PC-3 (cell line): ENCODE results near the gene ARL6IP4. TPM values are rescaled to one million over a fixed set of nuclear protein-coding genes. Genes with fewer than 3 reads are reported as not detected.

Experiments used
- ATAC-seq: fragments of 200-7000 bp; cut with Tn5 transposase; 2 replicates; pipeline ENCODE4 v1.9.1; 2020; ENCODE audit warnings: mild to moderate bottlenecking, moderate library complexity
- BruUV-seq: library from RNA; stranded (reverse); fragments of 400-500 nt; replicated peaks from 2 replicates; lab custom pipeline; 2021; lab: Mats Ljungman, UMichigan
- CTCF ChIA-PET: fragments of 300-600 bp; sonication (Branson Sonifier 250); formaldehyde crosslinking; loops from one replicate; lab custom pipeline; 2022; ENCODE audit warnings: antibody characterized with exemption; lab: Charles Lee
- POLR2A ChIA-PET: fragments of 300-600 bp; sonication (Branson Sonifier 250); formaldehyde crosslinking; loops from one replicate; lab custom pipeline; 2022; ENCODE audit warnings: antibody characterized with exemption; ENCODE audit not compliant: unreplicated experiment; lab: Charles Lee
- DNase-seq: peaks from one replicate; pipeline ENCODE4 v3.0.0-alpha.2; 2015
- H2AFZ ChIP-seq: fragments of 300-600 bp; sonication (generic); 2 replicates; pipeline ENCODE4 v1.6.0; 2016; ENCODE audit warnings: antibody characterized with exemption, low read length
- H3F3A ChIP-seq: fragments of 300-600 bp; sonication (generic); one replicate; pipeline ENCODE4 v1.6.0; 2017; ENCODE audit warnings: antibody characterized with exemption, low read length, control low read depth, mild to moderate bottlenecking; ENCODE audit not compliant: unreplicated experiment
- H3K27ac ChIP-seq: fragments of 300-600 bp; sonication (generic); 2 replicates; pipeline ENCODE4 v1.5.1; 2016; ENCODE audit warnings: mild to moderate bottlenecking, low read length
- H3K27me3 ChIP-seq: fragments of 300-600 bp; sonication (generic); 2 replicates; pipeline ENCODE4 v1.6.1; 2016; ENCODE audit warnings: low read length, mixed read lengths
- H3K36me3 ChIP-seq: fragments of 300-600 bp; sonication (generic); 2 replicates; pipeline ENCODE4 v1.6.1; 2016; ENCODE audit warnings: low read depth, mixed run types, low read length, mixed read lengths
- H3K4me1 ChIP-seq: fragments of 300-600 bp; sonication (generic); 2 replicates; pipeline ENCODE4 v1.5.1; 2016; ENCODE audit warnings: low read length; ENCODE audit not compliant: insufficient read depth
- H3K4me2 ChIP-seq: fragments of 300-600 bp; sonication (generic); 2 replicates; pipeline ENCODE4 v1.6.0; 2016; ENCODE audit warnings: low read length
- H3K4me3 ChIP-seq: fragments of 300-600 bp; sonication (generic); 2 replicates; pipeline ENCODE4 v1.5.1; 2016; ENCODE audit warnings: mild to moderate bottlenecking, low read length, mixed read lengths
- H3K79me2 ChIP-seq: fragments of 300-600 bp; sonication (generic); 2 replicates; pipeline ENCODE4 v1.6.1; 2017; ENCODE audit warnings: low read length, mixed read lengths
- H3K9ac ChIP-seq: fragments of 300-600 bp; sonication (generic); 2 replicates; pipeline ENCODE4 v1.6.0; 2016; ENCODE audit warnings: mild to moderate bottlenecking, low read length
- H3K9me2 ChIP-seq: fragments of 300-600 bp; sonication (generic); replicated peaks from 2 replicates; pipeline ENCODE4 v1.6.1; 2016; ENCODE audit warnings: mixed run types, low read length, mixed read lengths
- H3K9me3 ChIP-seq: fragments of 300-600 bp; sonication (generic); 2 replicates; pipeline ENCODE4 v1.6.1; 2016; ENCODE audit warnings: low read length, mixed read lengths
- H4K20me1 ChIP-seq: fragments of 300-600 bp; sonication (generic); 2 replicates; pipeline ENCODE4 v1.6.1; 2016; ENCODE audit warnings: low read length, mixed read lengths
- CTCF ChIP-seq: fragments of 300-600 bp; sonication (generic); conservative IDR thresholded peaks from 2 replicates; pipeline ENCODE4 v1.5.1; 2017; ENCODE audit warnings: antibody characterized with exemption, low read depth, mild to moderate bottlenecking, low read length
- EZH2 ChIP-seq: fragments of 300-600 bp; sonication (generic); IDR thresholded peaks from one replicate; pipeline ENCODE4 v1.6.1; 2017; ENCODE audit warnings: antibody characterized with exemption, mild to moderate bottlenecking, low read length; ENCODE audit not compliant: unreplicated experiment
- EZH2phosphoT487 ChIP-seq: fragments of 300-600 bp; sonication (generic); IDR thresholded peaks from 2 replicates; pipeline ENCODE4 v1.6.1; 2018; ENCODE audit warnings: mild to moderate bottlenecking, antibody characterized with exemption, low read length, borderline replicate concordance
- intact Hi-C: fragments of 100-400 bp; cut with micrococcal nuclease; formaldehyde crosslinking; loops from 2 replicates; pipeline ENCODE4 v1.9.0; 2023
- total RNA-seq: library from RNA; depleted of rRNA; stranded (reverse); fragments of >200 nt; gene quantifications from 2 replicates; pipeline ENCODE4 v1.2.3, GENCODE V29; 2014

ARL6IP4 gene
- total RNA-seq, 1 experiment from 2014 or later, result 363 TPM

- no peak overlapping the region for H2AFZ ChIP-seq
- H3K9ac ChIP-seq, result no peak overlapping the region
- ChIA-PET POLR2A (interaction anchor here (0.6 kb wide), 1 partner anchor 594 kb away, joined by 4 read pairs; the partner anchor contains the start of gene TMED2), CTCF (interaction anchor here (0.6 kb wide), 2 partner anchors 136 to 412 kb away, joined by 3 to 4 read pairs; no protein-coding TSS in a partner anchor)
- BruUV-seq, result no TSS peak
- no peaks in the 10 kb centered on the region for H3K36me3 ChIP-seq
- ATAC-seq (no peak), DNase-seq (no peak)
- intact Hi-C loops, result no loop called here
- H3K79me2 ChIP-seq, result no peaks in the 10 kb centered on the region
- no peaks in the 10 kb centered on the region for H4K20me1 ChIP-seq
- no peak overlapping the region for H3K4me2 ChIP-seq
- no peaks in the 10 kb centered on the region for H3F3A ChIP-seq
- no peaks in the 10 kb centered on the region for H3K9me2 ChIP-seq
- H3K4me3 ChIP-seq, result no peak overlapping the region
- no peaks in the 10 kb centered on the region for H3K27me3 ChIP-seq
- no peaks in the 10 kb centered on the region for H3K4me1 ChIP-seq
- no peak for TF ChIP-seq CTCF
- TF ChIP-seq EZH2, result no peak
- TF ChIP-seq EZH2phosphoT487, result no peak
- no peaks in the 10 kb centered on the region for H3K9me3 ChIP-seq
- H3K27ac ChIP-seq, result no peak overlapping the region
Measured at GRCh38 chr12:122989874-122990419, 9.5 kb downstream of the ARL6IP4 start.

GRCh38 chr12:122990561-122990960 is 10.1 kb downstream of the ARL6IP4 start:
- Histone ChIP-seq H3K27me3 (no peaks in the 10 kb centered on the region), H3K9me3 (no peaks in the 10 kb centered on the region), H3K27ac (no peak overlapping the region), H3K9ac (no peak overlapping the region), H2AFZ (no peak overlapping the region), H3K9me2 (no peaks in the 10 kb centered on the region), H3K4me3 (no peak overlapping the region), H3F3A (no peaks in the 10 kb centered on the region), H4K20me1 (no peaks in the 10 kb centered on the region), H3K4me2 (no peak overlapping the region), H3K36me3 (no peaks in the 10 kb centered on the region), H3K4me1 (no peaks in the 10 kb centered on the region), H3K79me2 (no peaks in the 10 kb centered on the region)
- no TSS peak for BruUV-seq
- intact Hi-C loops, result no loop called here
- ATAC-seq (no peak), DNase-seq (no peak)
- TF ChIP-seq EZH2phosphoT487, result no peak
- no peak for TF ChIP-seq CTCF
- TF ChIP-seq EZH2, result no peak
- CTCF ChIA-PET, result no interaction called here
- POLR2A ChIA-PET, result no interaction called here

GRCh38 chr12:122990961-122991622 is 10.6 kb downstream of the ARL6IP4 start:
- H3K4me1 ChIP-seq, result no peaks in the 10 kb centered on the region
- intact Hi-C loops, result no loop called here
- H2AFZ ChIP-seq, result no peak overlapping the region
- H3K9me2 ChIP-seq, result no peaks in the 10 kb centered on the region
- ChIA-PET POLR2A (no interaction called here), CTCF (no interaction called here)
- no peak for ATAC-seq
- no TSS peak for BruUV-seq
- H3K27me3 ChIP-seq, result no peaks in the 10 kb centered on the region
- no peaks in the 10 kb centered on the region for H3K36me3 ChIP-seq
- TF ChIP-seq EZH2phosphoT487, result no peak
- no peak for TF ChIP-seq EZH2
- TF ChIP-seq CTCF, result no peak
- DNase-seq, result no peak
- H3K79me2 ChIP-seq, result no peaks in the 10 kb centered on the region
- no peak overlapping the region for H3K27ac ChIP-seq
- H3K4me2 ChIP-seq, result no peak overlapping the region
- H3F3A ChIP-seq, result no peaks in the 10 kb centered on the region
- no peaks in the 10 kb centered on the region for H3K9me3 ChIP-seq
- H3K4me3 ChIP-seq, result no peak overlapping the region
- no peak overlapping the region for H3K9ac ChIP-seq
- no peaks in the 10 kb centered on the region for H4K20me1 ChIP-seq
